CD4-positive, alpha-beta T cell (primary cell): ENCODE data around the gene CAPZB. TPM values are rescaled to one million over a fixed set of nuclear protein-coding genes. Genes with fewer than 3 reads are reported as not detected.
"Not testable (repeated sequence)": the region's sequence is repeated elsewhere in the genome, so short reads cannot be mapped to it uniquely, and the experiment has no call there.

Source experiments
- ATAC-seq: fragments of 200-7000 bp; cut with Tn5 transposase; one replicate; pipeline ENCODE4 v1.10.0; 2022; ENCODE audit warnings: mild to moderate bottlenecking; ENCODE audit not compliant: poor library complexity
- CTCF ChIA-PET: fragments of 350-600 bp; sonication (Branson Sonifier 250); formaldehyde crosslinking; loops from one replicate; lab custom pipeline; 2021; ENCODE audit warnings: antibody characterized with exemption, inconsistent platforms; lab: Charles Lee
- POLR2A ChIA-PET: fragments of 350-600 bp; sonication (Branson Sonifier 250); formaldehyde crosslinking; loops from one replicate; lab custom pipeline; 2021; ENCODE audit warnings: antibody characterized with exemption, inconsistent platforms; lab: Charles Lee
- DNase-seq, 14 experiments: peaks; one replicate each; pipeline ENCODE4 v3.0.0-alpha.2; 2013 to 2020; ENCODE audit warnings: mixed read lengths in 2 of 14
- H3K27ac ChIP-seq, 2 donors: one replicate each; pipeline versions ENCODE4 v1.5.1 to v1.7.0; 2013; ENCODE audit warnings: low read length in 2 of 2, low read depth in 1 of 2, mild to moderate bottlenecking in 1 of 2
- H3K27me3 ChIP-seq, 2 experiments: 1 replicate in 1 of 2; 2 replicates in 1 of 2; pipeline versions ENCODE4 v1.6.1 to v1.7.0; 2013; ENCODE audit warnings: low read length in 2 of 2, control low read depth in 1 of 2, mild to moderate bottlenecking in 1 of 2, moderate library complexity in 1 of 2; ENCODE audit not compliant: insufficient read depth in 2 of 2, control insufficient read depth in 1 of 2
- H3K36me3 ChIP-seq: one replicate; pipeline ENCODE4 v1.6.1; 2013; ENCODE audit warnings: low read length, control low read depth; ENCODE audit not compliant: insufficient read depth
- H3K4me1 ChIP-seq: one replicate; pipeline ENCODE4 v1.6.1; 2013; ENCODE audit warnings: low read length, control low read depth; ENCODE audit not compliant: insufficient read depth
- H3K4me3 ChIP-seq: one replicate; pipeline ENCODE4 v1.5.1; 2013; ENCODE audit warnings: mild to moderate bottlenecking, low read length, moderate library complexity
- H3K9me3 ChIP-seq, 2 experiments: 1 replicate in 1 of 2; 2 replicates in 1 of 2; pipeline versions ENCODE4 v1.6.1 to v1.7.0; 2013; ENCODE audit warnings: low read length in 2 of 2, mild to moderate bottlenecking in 2 of 2, control low read depth in 1 of 2, moderate library complexity in 1 of 2; ENCODE audit not compliant: control insufficient read depth in 1 of 2, insufficient read depth in 1 of 2
- H3K27ac Mint-ChIP-seq: one replicate; pipeline ENCODE4 v1.8.0; 2020; ENCODE audit warnings: mixed read lengths
- H3K27me3 Mint-ChIP-seq: one replicate; pipeline ENCODE4 v1.8.0; 2021; ENCODE audit warnings: mixed read lengths
- H3K36me3 Mint-ChIP-seq: one replicate; pipeline ENCODE4 v1.8.0; 2021; ENCODE audit warnings: low read depth, mixed read lengths
- H3K4me1 Mint-ChIP-seq: one replicate; pipeline ENCODE4 v1.8.0; 2021; ENCODE audit warnings: low read depth, mixed read lengths
- H3K4me3 Mint-ChIP-seq: one replicate; pipeline ENCODE4 v1.8.0; 2020; ENCODE audit warnings: mild to moderate bottlenecking, mixed read lengths
- H3K9me3 Mint-ChIP-seq: one replicate; pipeline ENCODE4 v1.8.0; 2020; ENCODE audit warnings: mixed read lengths
- CTCF ChIP-seq: fragments of 200-600 bp; IDR thresholded peaks from one replicate; pipeline ENCODE4 v1.8.0; 2022; ENCODE audit warnings: antibody characterized with exemption, mild to moderate bottlenecking
- intact Hi-C, 2 experiments: fragments of 100-400 bp; cut with DNase I in 1 of 2; cut with micrococcal nuclease in 1 of 2; formaldehyde crosslinking; loops; one replicate each; pipeline versions ENCODE4 v1.15.1 to v1.9.0; 2023 to 2025; cut with DNase I, micrococcal nuclease
- total RNA-seq, 174 experiments: library from RNA in 2 of 174; stranded (reverse) in 2 of 174; gene quantifications; one replicate each; pipeline ENCODE4 v1.2.3 and lab custom pipeline; 2021 to 2026

The CAPZB gene
- total RNA-seq, 2 experiments from 2014 or later, result 168 to 173 TPM

GRCh38 chr1:19514391-19514831 lies 29.1 kb upstream of the CAPZB start:
- DNase-seq, result no peak
- Mint-ChIP-seq H3K4me3 (no peak overlapping the region), H3K36me3 (no peaks in the 10 kb centered on the region), H3K9me3 (no peaks in the 10 kb centered on the region), H3K4me1 (peaks cover 9% of the 10 kb centered on the region), H3K27me3 (no peaks in the 10 kb centered on the region), H3K27ac (no peak overlapping the region)
- H3K9me3 ChIP-seq, result no peaks in the 10 kb centered on the region
- no peaks in the 10 kb centered on the region for H3K27me3 ChIP-seq
- no peaks in the 10 kb centered on the region for H3K36me3 ChIP-seq
- ChIA-PET CTCF (interaction anchor here (0.8 kb wide), 1 partner anchor 68 kb away, joined by 4 read pairs; no protein-coding TSS in a partner anchor), POLR2A (no interaction called here)
- no peak for ATAC-seq
- no peak overlapping the region for H3K27ac ChIP-seq
- intact Hi-C loops, result no loop called here
- no peak for TF ChIP-seq CTCF
- no peaks in the 10 kb centered on the region for H3K4me1 ChIP-seq
- H3K4me3 ChIP-seq, result no peak overlapping the region

GRCh38 chr1:19512545-19512944 lies 27.2 kb upstream of the CAPZB start:
- DNase-seq (no peak), ATAC-seq (no peak)
- Mint-ChIP-seq H3K36me3 (no peaks in the 10 kb centered on the region), H3K27me3 (no peaks in the 10 kb centered on the region), H3K27ac (no peak overlapping the region), H3K4me1 (peaks cover 7% of the 10 kb centered on the region), H3K9me3 (no peaks in the 10 kb centered on the region), H3K4me3 (no peak overlapping the region)
- no peaks in the 10 kb centered on the region for H3K27me3 ChIP-seq
- CTCF ChIA-PET, result no interaction called here
- H3K4me1 ChIP-seq, result peaks cover 8% of the 10 kb centered on the region
- no peak for TF ChIP-seq CTCF
- no peak overlapping the region for H3K27ac ChIP-seq
- H3K4me3 ChIP-seq, result no peak overlapping the region
- no peaks in the 10 kb centered on the region for H3K9me3 ChIP-seq
- no peaks in the 10 kb centered on the region for H3K36me3 ChIP-seq
- POLR2A ChIA-PET, result no interaction called here
- intact Hi-C loops, result no loop called here

GRCh38 chr1:19511116-19511515 lies 25.8 kb upstream of the CAPZB start:
- Mint-ChIP-seq H3K4me3 (no peak overlapping the region), H3K4me1 (peaks cover 7% of the 10 kb centered on the region), H3K9me3 (no peaks in the 10 kb centered on the region), H3K27ac (no peak overlapping the region), H3K27me3 (no peaks in the 10 kb centered on the region), H3K36me3 (no peaks in the 10 kb centered on the region)
- ATAC-seq (no peak), DNase-seq (peak in 1 of 14 experiments; percentile 6)
- CTCF ChIA-PET, result interaction anchor here (0.8 kb wide), 1 partner anchor 143 kb away, joined by 3 read pairs; no protein-coding TSS in a partner anchor
- H3K4me1 ChIP-seq, result peaks cover 8% of the 10 kb centered on the region
- intact Hi-C loops, result no loop called here
- H3K27ac ChIP-seq, result no peak overlapping the region
- no peaks in the 10 kb centered on the region for H3K9me3 ChIP-seq
- no peak overlapping the region for H3K4me3 ChIP-seq
- POLR2A ChIA-PET, result no interaction called here
- H3K27me3 ChIP-seq, result no peaks in the 10 kb centered on the region
- H3K36me3 ChIP-seq, result no peaks in the 10 kb centered on the region
- TF ChIP-seq CTCF, result no peak

- intact Hi-C loops, H3K9me3 Mint-ChIP-seq, H3K4me3 Mint-ChIP-seq, DNase-seq, H3K27me3 Mint-ChIP-seq, CTCF ChIA-PET, H3K27ac ChIP-seq, H3K27me3 ChIP-seq, H3K27ac Mint-ChIP-seq, H3K9me3 ChIP-seq, H3K36me3 ChIP-seq, ATAC-seq, H3K4me3 ChIP-seq, H3K4me1 ChIP-seq, H3K36me3 Mint-ChIP-seq, POLR2A ChIA-PET: not testable (repeated sequence)
- H3K4me1 Mint-ChIP-seq, result peaks cover 20% of the 10 kb centered on the region
Measured at GRCh38 chr1:19509647-19510046, 24.3 kb upstream of the CAPZB start.
